GM08714 (cell line): ENCODE results near the gene THOC1.
"Not testable (repeated sequence)": the region's sequence is repeated elsewhere in the genome, so short reads cannot be mapped to it uniquely, and the experiment has no call there.

Experiments used
- H3K4me3 ChIP-seq: fragments of 200-500 bp; sonication (Bioruptor generic); 2 replicates; pipeline ENCODE4 v1.5.1; 2014; ENCODE audit warnings: mild to moderate bottlenecking, low read length, inconsistent platforms
- ZNF274 ChIP-seq: IDR thresholded peaks from 2 replicates; pipeline ENCODE4 v1.6.1; 2012; ENCODE audit warnings: mild to moderate bottlenecking, low read depth, low read length

THOC1 gene

GRCh38 chr18:294566-294965, 26.7 kb upstream of the THOC1 start:
- no peak for TF ChIP-seq ZNF274
- no peak overlapping the region for H3K4me3 ChIP-seq

GRCh38 chr18:293536-293935, 25.7 kb upstream of the THOC1 start:
- TF ChIP-seq ZNF274: no peak
- H3K4me3 ChIP-seq: no peak overlapping the region

- no peak overlapping the region for H3K4me3 ChIP-seq
- TF ChIP-seq ZNF274: no peak
These were observed 24.4 kb upstream of the THOC1 start for GRCh38 chr18:292271-292670.

- H3K4me3 ChIP-seq: not testable (repeated sequence)
These were observed 22.1 kb upstream of the THOC1 start for GRCh38 chr18:289970-290369.

GRCh38 chr18:289026-289425, 21.2 kb upstream of the THOC1 start:
- TF ChIP-seq ZNF274: no peak
- H3K4me3 ChIP-seq: no peak overlapping the region

GRCh38 chr18:286515-287310, 18.9 kb upstream of the THOC1 start:
- no peak overlapping the region for H3K4me3 ChIP-seq
- no peak for TF ChIP-seq ZNF274

- no peak overlapping the region for H3K4me3 ChIP-seq
- TF ChIP-seq ZNF274: no peak
These were observed 18.0 kb upstream of the THOC1 start for GRCh38 chr18:285817-286216.

GRCh38 chr18:275486-275885, 7.6 kb upstream of the THOC1 start:
- TF ChIP-seq ZNF274: no peak
- H3K4me3 ChIP-seq: no peak overlapping the region

- no peak for TF ChIP-seq ZNF274
- no peak overlapping the region for H3K4me3 ChIP-seq
These were observed 6.5 kb upstream of the THOC1 start for GRCh38 chr18:274313-274712.

GRCh38 chr18:273525-273924, 5.7 kb upstream of the THOC1 start:
- no peak overlapping the region for H3K4me3 ChIP-seq
- TF ChIP-seq ZNF274: no peak

- no peak for TF ChIP-seq ZNF274
- no peak overlapping the region for H3K4me3 ChIP-seq
These were observed 4.8 kb upstream of the THOC1 start for GRCh38 chr18:272650-273049.

GRCh38 chr18:269480-270095, 1.7 kb upstream of the THOC1 start:
- no peak for TF ChIP-seq ZNF274
- H3K4me3 ChIP-seq: no peak overlapping the region

GRCh38 chr18:267380-267687, 513 bp downstream of the THOC1 start:
- TF ChIP-seq ZNF274: no peak
- H3K4me3 ChIP-seq: peak overlapping the region; percentile 85

GRCh38 chr18:261398-262073, 6.3 kb downstream of the THOC1 start:
- no peak for TF ChIP-seq ZNF274

GRCh38 chr18:260547-260946, 7.3 kb downstream of the THOC1 start:
- TF ChIP-seq ZNF274: no peak
- no peak overlapping the region for H3K4me3 ChIP-seq

More at GRCh38 chr18:261398-262073, 6.3 kb downstream of the THOC1 start:
- no peak overlapping the region for H3K4me3 ChIP-seq

GRCh38 chr18:255171-255570, 12.7 kb downstream of the THOC1 start:
- TF ChIP-seq ZNF274: no peak
- no peak overlapping the region for H3K4me3 ChIP-seq
